Measurements from ENCODE around the gene TSEN34.

GRCh38 chr19:54193011-54193410 is 1.9 kb downstream of the TSEN34 start:
- TF ChIP-seq ZNF121 (tag by site-specific recombination; IDR thresholded peaks at IDR 0.05) (no peak), ZBTB11 (tag by site-specific recombination; conservative IDR thresholded peaks at IDR 0.05; ENCODE audit: low read depth) (no peak), ZNF274 (IDR thresholded peaks at IDR 0.05; ENCODE audit: low read length) (no peak), ZNF274 (tag by site-specific recombination; IDR thresholded peaks at IDR 0.05; ENCODE audit: borderline replicate concordance) (no peak), CTCF (tag by site-specific recombination; IDR thresholded peaks at IDR 0.05) (no peak), ZNF513 (tag by site-specific recombination; IDR thresholded peaks at IDR 0.05) (no peak), ZNF10 (tag by site-specific recombination; IDR thresholded peaks at IDR 0.05) (no peak), ZNF112 (tag by site-specific recombination; IDR thresholded peaks at IDR 0.05) (no peak), ZNF398 (tag by site-specific recombination; IDR thresholded peaks at IDR 0.05) (no peak), ZSCAN4 (tag by site-specific recombination; IDR thresholded peaks at IDR 0.05) (no peak), ZNF48 (tag by site-specific recombination; IDR thresholded peaks at IDR 0.05) (no peak), ZNF19 (tag by site-specific recombination; IDR thresholded peaks at IDR 0.05; ENCODE audit: low read depth) (no peak), FEZF1 (tag by site-specific recombination; IDR thresholded peaks at IDR 0.05) (no peak), ZSCAN23 (tag by site-specific recombination; IDR thresholded peaks at IDR 0.05) (no peak)

All from HEK293 (cell line).